ENCODE data around the gene TOP1. TPM values are rescaled to one million over a fixed set of nuclear protein-coding genes. Genes with fewer than 3 reads are reported as not detected.

Gene TOP1
- total and polyA plus RNA-seq, 9 of the 15 experiments (the other 6 are each of a cell fraction or from before 2014, with no cell fraction given) = 26.4 to 127 (median 39.6) TPM

DNA sequence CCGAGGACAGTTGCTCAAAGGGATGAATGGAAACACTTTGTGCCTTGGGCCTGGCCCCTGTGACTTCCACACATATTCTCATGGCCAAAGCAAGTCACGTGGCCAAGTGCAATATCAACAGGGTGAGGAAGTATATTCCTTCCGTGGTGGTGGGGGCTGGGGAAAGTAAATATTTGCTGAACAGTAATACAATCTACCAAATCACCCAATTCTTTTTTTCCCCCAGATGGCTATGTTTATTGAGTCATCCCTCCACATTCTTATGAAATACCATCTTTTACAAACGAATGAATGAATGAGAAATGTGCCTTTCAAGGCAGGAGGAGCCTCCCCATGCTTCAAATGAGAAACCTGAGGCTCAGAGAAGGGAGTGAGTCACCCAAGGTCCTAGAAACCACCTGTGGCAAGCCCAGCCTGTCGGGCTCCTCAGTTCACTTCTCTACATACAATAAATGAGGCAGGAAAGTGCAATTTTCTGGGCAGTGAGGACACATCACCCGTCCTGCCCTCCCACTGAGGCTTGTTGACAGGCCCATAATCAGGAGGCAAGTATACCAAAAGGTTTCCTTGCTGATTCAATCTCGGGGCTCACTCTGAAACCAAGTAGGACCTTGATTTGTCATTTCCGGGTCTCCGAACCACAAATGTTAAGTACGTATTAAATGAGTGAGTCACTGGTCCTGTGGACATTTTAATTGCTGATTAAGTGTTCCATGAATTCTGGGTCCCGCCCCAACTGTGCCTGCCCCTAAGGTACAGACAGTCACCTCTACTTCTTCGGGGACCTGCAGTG lies 25.3 kb upstream of the TOP1 start (continued):
- TF ChIP-seq, protein P1, sequence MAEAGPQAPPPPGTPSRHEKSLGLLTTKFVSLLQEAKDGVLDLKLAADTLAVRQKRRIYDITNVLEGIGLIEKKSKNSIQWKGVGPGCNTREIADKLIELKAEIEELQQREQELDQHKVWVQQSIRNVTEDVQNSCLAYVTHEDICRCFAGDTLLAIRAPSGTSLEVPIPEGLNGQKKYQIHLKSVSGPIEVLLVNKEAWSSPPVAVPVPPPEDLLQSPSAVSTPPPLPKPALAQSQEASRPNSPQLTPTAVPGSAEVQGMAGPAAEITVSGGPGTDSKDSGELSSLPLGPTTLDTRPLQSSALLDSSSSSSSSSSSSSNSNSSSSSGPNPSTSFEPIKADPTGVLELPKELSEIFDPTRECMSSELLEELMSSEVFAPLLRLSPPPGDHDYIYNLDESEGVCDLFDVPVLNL (CRISPR knock-in tag; IDR thresholded peaks at IDR 0.05; ENCODE audit: low read depth) = no peak
- TF ChIP-seq FIP1L1 (IDR thresholded peaks at IDR 0.05; ENCODE audit: low read depth, low read length, poor library complexity, severe bottlenecking) (no peak), DACH1 (IDR thresholded peaks at IDR 0.05; ENCODE audit: partially characterized antibody) (peak; percentile 65), HSF4 (CRISPR knock-in tag; IDR thresholded peaks at IDR 0.05; ENCODE audit: borderline replicate concordance) (no peak), ZNF212 (CRISPR knock-in tag; IDR thresholded peaks at IDR 0.05) (no peak), ZNF24 (IDR thresholded peaks at IDR 0.05) (peak; percentile 96), HNRNPK (IDR thresholded peaks at IDR 0.05; ENCODE audit: low read depth, low read length, poor library complexity, severe bottlenecking) (no peak), MED1 (CRISPR knock-in tag; IDR thresholded peaks at IDR 0.05; ENCODE audit: borderline replicate concordance) (no peak), ZKSCAN3 (CRISPR knock-in tag; IDR thresholded peaks at IDR 0.05) (no peak), HNRNPUL1 (IDR thresholded peaks at IDR 0.05; ENCODE audit: low read length) (no peak), VEZF1 (CRISPR knock-in tag; IDR thresholded peaks at IDR 0.05) (peak; percentile 55), SMARCA4 (IDR thresholded peaks at IDR 0.05) (peak; percentile 81), ZNF668 (CRISPR knock-in tag; IDR thresholded peaks at IDR 0.05) (peak; percentile 70; the same call in 1 of the 2 replicates), ERF (CRISPR knock-in tag; IDR thresholded peaks at IDR 0.05) (no peak), ZNF717 (CRISPR knock-in tag; IDR thresholded peaks at IDR 0.05) (no peak), ZNF121 (CRISPR knock-in tag; conservative IDR thresholded peaks at IDR 0.05) (no peak), DLX4 (CRISPR knock-in tag; IDR thresholded peaks at IDR 0.05) (no peak), ATF7 (IDR thresholded peaks at IDR 0.05) (peak; percentile 83), RFX1 (IDR thresholded peaks at IDR 0.05) (no peak), RBFOX2 (IDR thresholded peaks at IDR 0.05; ENCODE audit: low read depth, low read length) (peak; percentile 43), BCOR (IDR thresholded peaks at IDR 0.05) (no peak), BRD4 (IDR thresholded peaks at IDR 0.05) (no peak)
- TF ChIP-seq, protein P2, sequence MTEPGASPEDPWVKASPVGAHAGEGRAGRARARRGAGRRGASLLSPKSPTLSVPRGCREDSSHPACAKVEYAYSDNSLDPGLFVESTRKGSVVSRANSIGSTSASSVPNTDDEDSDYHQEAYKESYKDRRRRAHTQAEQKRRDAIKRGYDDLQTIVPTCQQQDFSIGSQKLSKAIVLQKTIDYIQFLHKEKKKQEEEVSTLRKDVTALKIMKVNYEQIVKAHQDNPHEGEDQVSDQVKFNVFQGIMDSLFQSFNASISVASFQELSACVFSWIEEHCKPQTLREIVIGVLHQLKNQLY (CRISPR knock-in tag; conservative IDR thresholded peaks at IDR 0.05) = no peak
- TF ChIP-seq, protein P3, sequence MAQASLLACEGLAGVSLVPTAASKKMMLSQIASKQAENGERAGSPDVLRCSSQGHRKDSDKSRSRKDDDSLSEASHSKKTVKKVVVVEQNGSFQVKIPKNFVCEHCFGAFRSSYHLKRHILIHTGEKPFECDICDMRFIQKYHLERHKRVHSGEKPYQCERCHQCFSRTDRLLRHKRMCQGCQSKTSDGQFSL (CRISPR knock-in tag; IDR thresholded peaks at IDR 0.05) = no peak
- TF ChIP-seq, protein P3 (tag; IDR thresholded peaks at IDR 0.05) = no peak
